ENCODE measurements around the gene DAGLA.

DNA sequence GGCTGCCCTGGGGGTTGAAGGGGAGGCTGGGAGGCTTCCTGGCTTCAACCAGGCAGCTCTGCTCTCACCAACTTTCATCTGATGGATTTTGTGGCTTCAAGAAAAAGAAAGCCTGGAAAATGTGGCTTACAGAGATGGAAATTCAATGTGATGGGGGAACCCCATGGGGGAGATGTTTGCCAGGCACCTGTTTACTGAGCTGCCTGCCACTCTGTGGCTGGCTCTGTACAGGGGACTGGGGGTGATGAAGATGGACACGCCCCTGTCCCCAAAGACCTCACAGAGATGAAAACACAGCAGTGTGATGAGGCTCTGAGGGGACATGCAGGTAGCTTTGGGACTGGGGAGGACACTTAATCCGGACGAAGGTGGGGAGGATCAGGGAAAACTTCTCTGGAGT, 102.1 kb downstream of the DAGLA start:
- TF ChIP-seq EZH2 (IDR thresholded peaks at IDR 0.05; ENCODE audit: insufficient read depth, poor library complexity, severe bottlenecking) (no peak), EZH2phosphoT487 (IDR thresholded peaks at IDR 0.05; ENCODE audit: insufficient read depth, low read depth) (no peak)

Measured in GM23248 (cell line).